Measurements from ENCODE around the gene ARMC7.

DNA sequence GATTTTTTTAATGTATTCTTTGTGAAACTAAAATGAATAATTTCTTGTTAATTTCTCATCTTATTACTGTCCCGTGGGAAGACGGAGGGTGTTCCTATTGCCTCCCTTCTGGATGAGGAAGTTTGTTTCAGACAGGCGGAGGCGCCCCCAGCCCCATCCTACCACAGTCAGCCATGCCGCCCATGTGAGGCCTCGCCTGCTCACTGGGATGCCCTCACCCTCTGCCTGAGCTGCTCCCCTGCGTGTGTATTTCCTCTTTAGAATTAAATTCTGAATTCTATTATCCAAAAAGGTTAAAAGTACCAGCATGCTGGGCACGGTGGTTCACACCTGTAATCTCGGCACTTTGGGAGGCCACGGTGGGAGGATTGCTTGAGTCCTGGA is 48.7 kb upstream of the ARMC7 start:
- TF ChIP-seq POLR2A (IDR thresholded peaks at IDR 0.05) = no peak
- TF ChIP-seq, protein P1, sequence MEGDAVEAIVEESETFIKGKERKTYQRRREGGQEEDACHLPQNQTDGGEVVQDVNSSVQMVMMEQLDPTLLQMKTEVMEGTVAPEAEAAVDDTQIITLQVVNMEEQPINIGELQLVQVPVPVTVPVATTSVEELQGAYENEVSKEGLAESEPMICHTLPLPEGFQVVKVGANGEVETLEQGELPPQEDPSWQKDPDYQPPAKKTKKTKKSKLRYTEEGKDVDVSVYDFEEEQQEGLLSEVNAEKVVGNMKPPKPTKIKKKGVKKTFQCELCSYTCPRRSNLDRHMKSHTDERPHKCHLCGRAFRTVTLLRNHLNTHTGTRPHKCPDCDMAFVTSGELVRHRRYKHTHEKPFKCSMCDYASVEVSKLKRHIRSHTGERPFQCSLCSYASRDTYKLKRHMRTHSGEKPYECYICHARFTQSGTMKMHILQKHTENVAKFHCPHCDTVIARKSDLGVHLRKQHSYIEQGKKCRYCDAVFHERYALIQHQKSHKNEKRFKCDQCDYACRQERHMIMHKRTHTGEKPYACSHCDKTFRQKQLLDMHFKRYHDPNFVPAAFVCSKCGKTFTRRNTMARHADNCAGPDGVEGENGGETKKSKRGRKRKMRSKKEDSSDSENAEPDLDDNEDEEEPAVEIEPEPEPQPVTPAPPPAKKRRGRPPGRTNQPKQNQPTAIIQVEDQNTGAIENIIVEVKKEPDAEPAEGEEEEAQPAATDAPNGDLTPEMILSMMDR (IDR thresholded peaks at IDR 0.05) = no peak

All from Peyer's patch (tissue), 4 donors.